HG03103 (cell line): Measurements from ENCODE around the gene MMP2.

Source experiments
- ATAC-seq: cut with Tn5 transposase; IDR thresholded peaks from one replicate; pipeline ENCODE4 v1.9.1; 2021; ENCODE audit warnings: low read depth; ENCODE audit not compliant: unreplicated experiment

Gene MMP2

DNA sequence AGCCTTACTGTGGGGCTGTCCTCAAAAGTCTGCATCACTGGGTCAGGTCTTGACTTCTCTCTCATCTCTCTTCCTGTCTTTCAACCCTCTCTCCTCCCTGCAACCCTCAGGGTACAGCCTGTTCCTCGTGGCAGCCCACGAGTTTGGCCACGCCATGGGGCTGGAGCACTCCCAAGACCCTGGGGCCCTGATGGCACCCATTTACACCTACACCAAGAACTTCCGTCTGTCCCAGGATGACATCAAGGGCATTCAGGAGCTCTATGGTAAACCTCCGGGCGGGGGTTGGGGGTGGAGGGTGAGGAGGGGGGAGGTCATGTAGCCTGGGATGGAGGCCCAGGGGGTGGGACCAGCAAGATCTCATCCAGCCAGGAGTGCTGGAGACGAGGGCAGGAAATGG lies 12.7 kb downstream of the MMP2 start:
- ATAC-seq: no peak

DNA sequence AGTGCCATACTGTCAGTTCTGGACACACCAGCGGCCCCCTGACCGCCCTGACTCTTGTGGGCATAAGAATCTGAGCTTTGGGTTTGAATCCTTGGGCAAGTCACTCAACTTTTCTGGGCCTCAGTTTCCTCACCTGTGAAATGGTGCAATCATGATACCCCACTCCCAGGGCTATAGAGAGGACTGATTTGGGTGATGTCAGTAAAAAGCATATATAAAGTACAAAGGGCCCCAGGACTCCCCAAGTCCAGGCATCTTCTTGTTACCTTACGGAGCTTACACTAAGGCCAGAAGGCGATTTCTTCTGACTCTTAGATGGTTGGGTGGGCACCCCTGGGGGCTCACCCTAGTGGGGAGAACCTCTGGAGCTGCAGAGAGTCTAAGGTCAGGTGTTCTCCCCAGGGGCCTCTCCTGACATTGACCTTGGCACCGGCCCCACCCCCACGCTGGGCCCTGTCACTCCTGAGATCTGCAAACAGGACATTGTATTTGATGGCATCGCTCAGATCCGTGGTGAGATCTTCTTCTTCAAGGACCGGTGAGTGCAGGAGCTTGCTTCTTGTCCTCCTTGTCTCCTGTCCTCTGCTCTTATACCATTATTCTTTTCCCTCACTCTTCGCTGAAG lies 13.9 kb downstream of the MMP2 start:
- ATAC-seq: no peak

DNA sequence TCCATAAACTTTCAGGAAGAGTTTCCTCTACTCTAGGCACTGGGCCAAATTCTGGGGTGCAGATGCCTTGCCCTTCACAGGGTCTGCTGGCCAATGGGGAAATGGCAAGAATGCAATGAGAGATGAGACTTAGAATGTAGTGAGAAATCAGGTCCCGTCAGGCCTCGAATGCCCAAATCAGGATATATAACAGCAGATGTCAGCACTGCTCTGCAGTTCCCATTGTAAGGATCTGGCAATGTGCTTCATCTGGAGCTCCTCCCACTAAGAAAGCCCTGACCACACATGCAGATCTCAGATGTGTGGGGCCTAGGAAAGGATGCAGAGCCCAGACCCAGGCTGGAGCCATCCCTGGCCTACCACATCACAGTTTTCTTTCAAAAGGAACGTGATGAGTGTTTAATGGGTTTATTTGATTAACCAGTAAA lies 16.0 kb downstream of the MMP2 start:
- no peak for ATAC-seq

GRCh38 chr16:55495616-55496289 lies 16.8 kb downstream of the MMP2 start:
- no peak for ATAC-seq

DNA sequence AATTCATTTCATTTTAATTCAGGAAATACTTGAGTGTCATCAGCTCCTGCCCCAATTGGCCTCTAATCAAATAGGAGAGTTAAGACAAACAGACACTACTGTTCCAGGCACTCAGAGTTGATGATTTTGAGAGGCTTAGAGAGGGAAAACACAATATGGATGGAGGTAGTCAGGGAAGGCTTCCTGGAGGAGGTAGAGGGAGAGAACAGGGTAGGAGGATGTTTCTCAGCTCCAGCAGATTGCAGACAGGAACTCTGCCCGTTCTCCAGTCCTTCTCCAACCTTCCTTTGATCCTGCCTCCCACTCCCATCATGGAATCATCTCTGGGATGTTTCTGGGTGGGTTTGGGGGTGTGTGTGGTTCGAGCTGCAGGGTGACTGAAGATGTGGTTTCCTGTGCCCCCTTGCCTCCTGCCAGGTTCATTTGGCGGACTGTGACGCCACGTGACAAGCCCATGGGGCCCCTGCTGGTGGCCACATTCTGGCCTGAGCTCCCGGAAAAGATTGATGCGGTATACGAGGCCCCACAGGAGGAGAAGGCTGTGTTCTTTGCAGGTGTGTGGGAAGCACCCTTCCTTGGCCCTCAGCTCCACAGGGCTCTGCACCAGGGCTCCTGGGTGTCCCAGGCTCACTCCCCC lies 17.6 kb downstream of the MMP2 start:
- ATAC-seq: no peak

DNA sequence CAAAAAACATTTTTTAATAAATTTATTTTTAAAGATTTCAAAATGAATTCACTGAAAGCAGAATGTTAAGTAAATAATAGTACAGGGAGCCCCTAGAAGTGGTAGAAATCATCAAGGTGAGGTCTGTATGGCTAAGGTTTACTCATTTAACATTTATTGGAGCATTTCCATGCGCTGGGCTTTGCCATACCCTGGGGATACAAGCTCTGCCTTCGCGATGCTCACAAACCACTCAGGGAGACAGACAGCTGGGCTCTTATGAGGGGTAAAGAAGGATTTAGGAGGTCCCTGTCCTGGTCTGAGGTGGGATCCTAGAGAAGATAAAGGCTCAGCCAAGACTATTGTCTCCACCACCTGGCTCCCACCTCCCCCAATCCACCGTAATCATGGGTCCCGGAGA lies 18.6 kb downstream of the MMP2 start:
- ATAC-seq: no peak

DNA sequence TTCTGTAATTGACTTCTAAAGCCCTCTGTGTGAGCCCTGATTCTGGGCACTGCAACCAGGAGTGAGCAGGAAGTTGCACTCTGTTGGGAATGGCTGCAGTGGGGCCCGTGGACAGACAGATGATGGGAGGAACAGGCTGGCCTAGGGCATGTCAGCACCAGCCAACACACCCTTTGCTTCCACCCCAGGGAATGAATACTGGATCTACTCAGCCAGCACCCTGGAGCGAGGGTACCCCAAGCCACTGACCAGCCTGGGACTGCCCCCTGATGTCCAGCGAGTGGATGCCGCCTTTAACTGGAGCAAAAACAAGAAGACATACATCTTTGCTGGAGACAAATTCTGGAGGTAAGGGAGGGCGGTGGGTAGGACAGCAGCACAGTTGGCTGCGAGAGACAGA lies 19.1 kb downstream of the MMP2 start:
- no peak for ATAC-seq

DNA sequence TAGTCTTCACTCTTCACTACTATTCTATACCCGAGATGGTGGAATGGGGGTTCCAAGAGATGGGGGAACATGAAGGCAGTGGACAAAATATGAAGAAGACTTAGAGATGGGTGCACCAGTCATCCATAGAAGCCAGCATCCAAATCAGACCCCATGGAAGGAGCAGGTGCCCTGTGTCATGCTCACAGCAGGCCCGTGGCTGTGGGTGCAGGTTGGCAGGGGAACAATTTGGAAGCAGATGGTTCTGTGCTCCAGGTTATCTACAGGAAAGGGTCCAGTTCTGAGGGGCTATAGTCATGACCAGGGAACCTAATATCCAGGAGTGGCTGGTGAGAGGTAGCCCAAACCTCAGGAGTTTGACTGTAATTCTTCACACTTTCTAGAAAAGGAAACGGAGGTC lies 20.3 kb downstream of the MMP2 start:
- ATAC-seq: no peak

DNA sequence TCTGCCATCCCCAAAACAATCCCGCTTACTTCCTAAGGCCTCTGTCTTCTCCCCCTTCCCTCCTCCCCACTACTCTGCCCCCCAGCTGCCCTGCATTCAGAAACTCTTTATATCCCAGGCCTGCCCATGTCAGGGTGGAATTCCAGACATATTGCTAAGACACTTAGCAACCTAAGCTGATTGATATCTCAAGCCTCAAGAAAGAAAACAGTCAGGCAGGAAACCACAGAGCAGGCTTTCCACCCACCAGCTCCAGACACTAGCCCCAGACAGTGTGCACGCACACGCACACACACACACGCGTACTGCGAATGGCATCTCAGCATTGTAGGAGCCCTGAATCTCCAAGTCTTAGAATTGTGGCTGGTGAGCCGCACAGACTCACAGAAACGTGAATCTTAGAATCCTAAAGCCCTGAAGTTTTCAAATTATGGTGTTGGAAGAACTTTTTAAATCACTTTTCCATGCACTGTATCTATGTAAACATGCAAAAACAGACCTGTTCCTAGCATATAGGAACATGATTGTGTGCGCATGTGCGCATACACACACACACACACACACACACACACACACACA lies 21.0 kb downstream of the MMP2 start:
- ATAC-seq: no peak

- no peak for ATAC-seq
Observed at GRCh38 chr16:55500530-55501011, 21.6 kb downstream of the MMP2 start.

DNA sequence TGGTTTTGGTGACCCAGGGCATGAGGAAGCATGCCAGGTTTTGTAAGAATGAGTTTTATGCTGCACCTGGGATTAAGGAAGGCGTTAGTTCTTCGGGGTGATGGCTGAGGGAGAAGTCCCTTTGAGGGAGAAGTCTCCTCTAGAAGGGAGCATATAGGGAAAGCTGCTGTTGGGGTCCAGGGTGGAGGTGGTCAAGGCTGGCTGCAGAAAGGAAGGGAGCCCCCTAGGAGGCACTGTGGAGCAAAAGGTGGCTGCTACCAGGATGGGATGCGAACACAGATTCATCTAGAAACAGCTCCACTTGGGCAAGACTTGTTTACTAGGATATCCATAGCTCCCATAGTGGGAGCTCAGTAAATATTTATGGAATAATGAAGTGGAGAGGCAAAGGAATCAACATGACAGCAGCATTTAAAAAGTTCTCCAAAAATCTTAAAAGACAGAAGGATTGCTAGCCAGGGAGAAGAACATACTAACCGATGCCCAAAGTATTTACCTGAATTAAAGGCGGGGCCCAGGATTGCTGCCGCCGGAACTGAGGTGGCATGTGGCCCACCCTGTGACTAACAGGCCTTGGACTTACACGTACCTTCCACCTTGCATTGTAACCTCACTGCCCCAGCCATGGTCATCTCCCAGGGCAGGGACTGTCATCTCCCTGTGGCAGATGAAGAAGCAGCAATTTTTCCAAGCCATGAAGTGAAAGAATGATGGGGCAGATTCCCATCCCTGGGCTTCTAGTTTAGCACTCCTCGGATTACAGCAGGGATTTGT lies 22.7 kb downstream of the MMP2 start:
- ATAC-seq: no peak

- ATAC-seq: no peak
Observed at GRCh38 chr16:55502801-55503366, 23.9 kb downstream of the MMP2 start.

- no peak for ATAC-seq
Observed at GRCh38 chr16:55503726-55504550, 24.9 kb downstream of the MMP2 start.

GRCh38 chr16:55505333-55506015 lies 26.5 kb downstream of the MMP2 start:
- ATAC-seq: no peak

DNA sequence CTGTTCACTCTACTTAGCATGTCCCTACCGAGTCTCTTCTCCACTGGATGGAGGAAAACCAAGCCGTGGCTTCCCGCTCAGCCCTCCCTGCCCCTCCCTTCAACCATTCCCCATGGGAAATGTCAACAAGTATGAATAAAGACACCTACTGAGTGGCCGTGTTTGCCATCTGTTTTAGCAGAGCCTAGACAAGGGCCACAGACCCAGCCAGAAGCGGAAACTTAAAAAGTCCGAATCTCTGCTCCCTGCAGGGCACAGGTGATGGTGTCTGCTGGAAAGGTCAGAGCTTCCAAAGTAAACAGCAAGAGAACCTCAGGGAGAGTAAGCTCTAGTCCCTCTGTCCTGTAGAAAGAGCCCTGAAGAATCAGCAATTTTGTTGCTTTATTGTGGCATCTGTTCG lies 27.1 kb downstream of the MMP2 start:
- no peak for ATAC-seq

GRCh38 chr16:55506708-55507107 lies 27.7 kb downstream of the MMP2 start:
- ATAC-seq: no peak

- no peak for ATAC-seq
Observed at GRCh38 chr16:55508271-55508921, 29.4 kb downstream of the MMP2 start.
